ENCODE measurements around the gene NDC80.
A peak's percentile ranks its signal among the peaks of the same experiment; 100 is the strongest.
"Not testable (repeated sequence)": the region's sequence is repeated elsewhere in the genome, so short reads cannot be mapped to it uniquely, and the experiment has no call there.

Gene NDC80

DNA sequence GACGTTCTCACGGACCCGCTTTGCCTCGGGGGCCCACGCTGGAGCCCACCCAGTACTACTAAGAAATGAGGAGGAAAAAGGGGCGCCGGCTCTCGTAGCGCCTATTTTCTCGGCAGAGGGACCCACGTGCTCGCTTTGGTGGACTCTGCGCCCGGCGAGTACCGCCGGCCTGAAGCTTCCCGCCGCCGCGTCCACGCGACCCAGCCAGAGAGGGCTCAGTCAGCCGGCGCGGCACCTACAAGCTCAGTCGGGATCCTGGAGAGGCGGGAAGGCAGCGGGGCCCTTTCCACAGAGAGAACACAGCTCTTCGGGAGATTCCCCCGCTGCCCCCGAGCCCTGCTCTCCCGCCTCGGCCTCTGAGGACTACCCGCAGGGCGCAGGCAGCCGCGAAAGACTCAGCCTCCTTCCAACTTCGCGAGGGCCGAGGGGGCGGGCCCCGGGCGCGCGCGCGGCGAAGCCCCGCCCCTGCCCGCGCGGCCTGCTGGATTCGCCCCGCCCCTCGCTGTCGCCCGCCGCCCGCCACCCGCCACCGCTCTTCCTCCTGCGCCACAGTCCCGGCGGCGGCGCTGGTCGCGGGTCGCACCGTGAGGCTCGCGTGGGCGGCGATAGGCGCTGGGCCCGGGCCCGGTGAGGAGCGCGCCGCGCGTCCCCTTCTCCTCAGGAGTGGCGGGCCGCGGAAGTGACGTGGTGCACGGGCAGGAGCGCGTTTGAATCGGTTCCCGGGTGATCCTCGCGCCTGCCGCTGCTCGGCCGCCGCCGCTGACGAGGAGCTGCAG, 84.0 kb downstream of the NDC80 start, which contains the start of gene SMCHD1:
SMCHD1 (plus strand) TSS at position 549 of the 776 bp plus-strand sequence. CDS start 350 bp downstream, outside the sequence.
- Mint-ChIP-seq H3K4me1 (peaks cover 17% of the 10 kb centered on the region), H3K4me3 (peak within 1 kb of the TSS; percentile 96), H3K36me3 (peaks cover 10% of the 10 kb centered on the region), H3K27ac (peak within 1 kb of the TSS; percentile 99), H3K9me3 (no peaks in the 10 kb centered on the region), H3K27me3 (no peaks in the 10 kb centered on the region)
- ATAC-seq (ENCODE audit: low read depth) = peak; percentile 67
- DNase-seq (ENCODE audit: low spot score in 2 of 2) = peak; percentile 90 to 91

DNA sequence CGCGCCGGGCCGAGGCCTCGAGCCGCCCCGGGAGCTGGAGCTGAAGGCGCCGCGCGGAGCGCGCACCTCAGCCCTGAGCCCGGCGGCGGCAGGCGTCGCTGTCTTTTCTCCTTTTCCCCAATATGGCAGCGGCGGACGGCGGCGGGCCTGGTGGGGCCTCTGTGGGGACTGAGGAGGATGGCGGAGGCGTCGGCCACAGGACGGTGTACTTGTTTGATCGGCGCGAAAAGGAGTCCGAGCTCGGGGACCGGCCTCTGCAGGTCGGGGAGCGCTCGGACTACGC, 84.5 kb downstream of the NDC80 start:
- peaks cover 2% of the 10 kb centered on the region for H3K9me3 Mint-ChIP-seq
- peaks cover 12% of the 10 kb centered on the region for H3K36me3 Mint-ChIP-seq
- ATAC-seq (ENCODE audit: low read depth) = no peak
- peak overlapping the region; percentile 99 for H3K27ac Mint-ChIP-seq
- no peaks in the 10 kb centered on the region for H3K27me3 Mint-ChIP-seq
- H3K4me3 Mint-ChIP-seq = peak overlapping the region; percentile 96
- H3K4me1 Mint-ChIP-seq = peaks cover 19% of the 10 kb centered on the region
- DNase-seq (ENCODE audit: low spot score in 2 of 2) = no peak

- peak; percentile 19 to 47 for DNase-seq (ENCODE audit: low spot score in 2 of 2)
- Mint-ChIP-seq H3K4me1 (peaks cover 21% of the 10 kb centered on the region), H3K4me3 (peak overlapping the region; percentile 96), H3K36me3 (peaks cover 15% of the 10 kb centered on the region), H3K9me3 (peaks cover 3% of the 10 kb centered on the region), H3K27me3 (no peaks in the 10 kb centered on the region), H3K27ac (peak overlapping the region; percentile 99)
- no peak for ATAC-seq (ENCODE audit: low read depth)
These were observed 85.1 kb downstream of the NDC80 start for GRCh38 chr18:2656237-2656980.

GRCh38 chr18:2656981-2657512, 85.7 kb downstream of the NDC80 start:
- H3K27ac Mint-ChIP-seq = peak overlapping the region; percentile 99
- DNase-seq (ENCODE audit: low spot score in 2 of 2) (no peak), ATAC-seq (ENCODE audit: low read depth) (no peak)
- H3K4me3 Mint-ChIP-seq = peak overlapping the region; percentile 96
- peaks cover 3% of the 10 kb centered on the region for H3K9me3 Mint-ChIP-seq
- peaks cover 23% of the 10 kb centered on the region for H3K4me1 Mint-ChIP-seq
- peaks cover 15% of the 10 kb centered on the region for H3K36me3 Mint-ChIP-seq
- H3K27me3 Mint-ChIP-seq = no peaks in the 10 kb centered on the region

- peaks cover 16% of the 10 kb centered on the region for H3K36me3 Mint-ChIP-seq
- DNase-seq (ENCODE audit: low spot score in 2 of 2) (peak in 1 of 2 donors; percentile 21), ATAC-seq (ENCODE audit: low read depth) (peak; percentile 14)
- H3K27me3 Mint-ChIP-seq = no peaks in the 10 kb centered on the region
- H3K27ac Mint-ChIP-seq = peak overlapping the region; percentile 97
- H3K4me1 Mint-ChIP-seq = peaks cover 30% of the 10 kb centered on the region
- peaks cover 4% of the 10 kb centered on the region for H3K9me3 Mint-ChIP-seq
- peak overlapping the region; percentile 100 for H3K4me3 Mint-ChIP-seq
These were observed 86.6 kb downstream of the NDC80 start for GRCh38 chr18:2657788-2658458.

DNA sequence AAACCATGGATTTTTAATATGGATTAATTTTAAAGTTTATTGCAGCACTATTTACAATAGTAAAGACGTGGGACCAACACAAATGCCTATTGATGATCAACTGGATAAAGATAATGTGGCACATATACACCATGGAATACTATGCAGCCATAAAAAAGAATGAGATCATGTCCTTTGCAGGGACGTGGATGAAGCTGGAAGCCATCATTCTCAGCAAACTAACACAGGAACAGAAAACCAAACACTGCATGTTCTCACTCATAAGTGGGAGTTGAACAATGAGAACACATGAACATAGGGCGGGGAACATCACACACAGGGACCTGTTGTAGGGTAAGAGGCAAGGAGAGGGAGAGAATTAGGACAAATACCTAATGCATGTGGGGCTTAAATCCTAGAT, 89.5 kb downstream of the NDC80 start:
- peak overlapping the region; percentile 74 for H3K27ac Mint-ChIP-seq
- peak overlapping the region; percentile 55 for H3K4me3 Mint-ChIP-seq
- H3K36me3 Mint-ChIP-seq = peaks cover 31% of the 10 kb centered on the region
- H3K9me3 Mint-ChIP-seq; H3K27me3 Mint-ChIP-seq; ATAC-seq (ENCODE audit: low read depth); DNase-seq (ENCODE audit: low spot score in 2 of 2): not testable (repeated sequence)
- peaks cover 46% of the 10 kb centered on the region for H3K4me1 Mint-ChIP-seq

- Mint-ChIP-seq H3K36me3 (peaks cover 31% of the 10 kb centered on the region), H3K4me1 (peaks cover 50% of the 10 kb centered on the region), H3K4me3 (peak overlapping the region; percentile 34)
- ATAC-seq (ENCODE audit: low read depth); H3K9me3 Mint-ChIP-seq; DNase-seq (ENCODE audit: low spot score in 2 of 2); H3K27ac Mint-ChIP-seq; H3K27me3 Mint-ChIP-seq: not testable (repeated sequence)
These were observed 90.9 kb downstream of the NDC80 start for GRCh38 chr18:2662288-2662687.

GRCh38 chr18:2662990-2663389, 91.6 kb downstream of the NDC80 start:
- Mint-ChIP-seq H3K4me3 (peak overlapping the region; percentile 76), H3K27ac (peak overlapping the region; percentile 65), H3K27me3 (no peaks in the 10 kb centered on the region), H3K9me3 (peaks cover 4% of the 10 kb centered on the region), H3K36me3 (peaks cover 28% of the 10 kb centered on the region), H3K4me1 (peaks cover 50% of the 10 kb centered on the region)
- ATAC-seq (ENCODE audit: low read depth) = peak; percentile 47
- DNase-seq (ENCODE audit: low spot score in 2 of 2) = no peak
